OCI-LY7 (cell line): Measurements from ENCODE around the gene KLF13. TPM values are rescaled to one million over a fixed set of nuclear protein-coding genes. Genes with fewer than 3 reads are reported as not detected.
A peak's percentile ranks its signal among the peaks of the same experiment; 100 is the strongest.

Experiments used
- BruUV-seq: library from RNA; stranded (reverse); fragments of 400-500 nt; replicated peaks from 2 replicates; lab custom pipeline; 2021; lab: Mats Ljungman, UMichigan
- CTCF ChIA-PET: fragments of 300-600 bp; sonication (Branson Sonifier 250); formaldehyde crosslinking; loops from one replicate; lab custom pipeline; 2022; ENCODE audit warnings: antibody characterized with exemption; ENCODE audit not compliant: unreplicated experiment; lab: Charles Lee
- POLR2A ChIA-PET: fragments of 300-600 bp; sonication (Branson Sonifier 250); formaldehyde crosslinking; loops from one replicate; lab custom pipeline; 2022; ENCODE audit warnings: antibody characterized with exemption; lab: Charles Lee
- DNase-seq: peaks from one replicate; pipeline ENCODE4 v3.0.0-alpha.2; 2015; ENCODE audit warnings: low spot score
- H2AFZ ChIP-seq: fragments of 200-600 bp; sonication (generic), shearing (Covaris generic); 2 replicates; pipeline ENCODE4 v1.6.1; 2014; ENCODE audit warnings: mild to moderate bottlenecking, antibody characterized with exemption, low read length, moderate library complexity
- H3K27ac ChIP-seq: fragments of 200-600 bp; sonication (generic); 2 replicates; pipeline ENCODE4 v1.5.1; 2014; ENCODE audit warnings: mixed run types, low read depth, mild to moderate bottlenecking, moderate library complexity, low read length, inconsistent platforms; ENCODE audit not compliant: poor library complexity, severe bottlenecking
- H3K36me3 ChIP-seq: fragments of 200-600 bp; sonication (generic); 2 replicates; pipeline ENCODE4 v1.6.1; 2014; ENCODE audit warnings: mild to moderate bottlenecking, antibody characterized with exemption, low read length, moderate library complexity, mixed read lengths; ENCODE audit not compliant: insufficient read depth
- H3K4me1 ChIP-seq: fragments of 200-600 bp; sonication (generic); 2 replicates; pipeline ENCODE4 v1.5.1; 2014; ENCODE audit warnings: mild to moderate bottlenecking, low read length; ENCODE audit not compliant: insufficient read depth, poor library complexity, severe bottlenecking
- H3K4me2 ChIP-seq: fragments of 200-600 bp; sonication (generic); 2 replicates; pipeline ENCODE4 v1.6.1; 2014; ENCODE audit warnings: mild to moderate bottlenecking, low read length
- H3K4me3 ChIP-seq: fragments of 200-600 bp; sonication (generic); 2 replicates; pipeline ENCODE4 v1.5.1; 2014; ENCODE audit warnings: mild to moderate bottlenecking, low read depth, low read length; ENCODE audit not compliant: poor library complexity, severe bottlenecking
- H3K79me2 ChIP-seq: fragments of 200-600 bp; sonication (generic); 2 replicates; pipeline ENCODE4 v1.6.1; 2016; ENCODE audit warnings: low read depth, mild to moderate bottlenecking, low read length, moderate library complexity, mixed read lengths; ENCODE audit not compliant: insufficient read depth
- H3K9me2 ChIP-seq: fragments of 200-600 bp; sonication (generic); 2 replicates; pipeline ENCODE4 v1.6.1; 2016; ENCODE audit warnings: mild to moderate bottlenecking, low read length, mixed read lengths; ENCODE audit not compliant: insufficient read depth
- H3K9me3 ChIP-seq: fragments of 200-600 bp; sonication (generic); 2 replicates; pipeline ENCODE4 v1.6.1; 2014; ENCODE audit warnings: mild to moderate bottlenecking, mixed run types, low read length, mixed read lengths
- H4K20me1 ChIP-seq: fragments of 200-600 bp; sonication (generic); 2 replicates; pipeline ENCODE4 v1.6.1; 2014; ENCODE audit warnings: mild to moderate bottlenecking, antibody characterized with exemption, low read length, moderate library complexity, mixed read lengths; ENCODE audit not compliant: insufficient read depth
- CTCF ChIP-seq: fragments of 200-600 bp; sonication (generic); conservative IDR thresholded peaks from 2 replicates; pipeline ENCODE4 v1.5.1; 2014; ENCODE audit warnings: mild to moderate bottlenecking, antibody characterized with exemption, low read length, moderate library complexity, mixed read lengths
- EZH2phosphoT487 ChIP-seq: fragments of 200-600 bp; sonication (generic); IDR thresholded peaks from 2 replicates; pipeline ENCODE4 v1.6.1; 2018; ENCODE audit warnings: low read depth, borderline replicate concordance, mild to moderate bottlenecking, mixed run types, antibody characterized with exemption, low read length, moderate library complexity, mixed read lengths
- intact Hi-C: fragments of 100-400 bp; cut with micrococcal nuclease; formaldehyde crosslinking; loops from one replicate; pipeline ENCODE4 v1.10.0; 2022; ENCODE audit not compliant: unreplicated experiment
- total RNA-seq, 2 experiments: library from RNA; depleted of rRNA in 1 of 2; stranded (reverse); fragments of >200 nt in 1 of 2; shearing (Covaris generic) in 1 of 2; gene quantifications; 2 replicates each; pipeline ENCODE4 v1.2.3, GENCODE V29; 2014 to 2022

KLF13 gene
- total RNA-seq, 2 experiments from 2014 or later, result 63.2 to 64.6 TPM

- Histone ChIP-seq H3K79me2 (no peaks in the 10 kb centered on the region), H3K4me2 (no peak overlapping the region), H3K9me3 (no peaks in the 10 kb centered on the region), H3K4me3 (no peak overlapping the region), H3K4me1 (peaks cover 17% of the 10 kb centered on the region), H3K27ac (no peak overlapping the region), H3K36me3 (no peaks in the 10 kb centered on the region), H4K20me1 (no peaks in the 10 kb centered on the region), H2AFZ (no peak overlapping the region), H3K9me2 (no peaks in the 10 kb centered on the region)
- ChIA-PET POLR2A (interaction anchor here (0.6 to 1.2 kb wide), 5 partner anchors 45 to 608 kb away, joined by 3 to 5 read pairs (median 3); no protein-coding TSS in a partner anchor), CTCF (no interaction called here)
- no peak for DNase-seq
- TF ChIP-seq EZH2phosphoT487 (no peak), CTCF (no peak)
- BruUV-seq, result no TSS peak
- intact Hi-C loops, result no loop called here
Measured at GRCh38 chr15:31389576-31389975, 62.9 kb downstream of the KLF13 start.

- H3K4me1 ChIP-seq, result peaks cover 17% of the 10 kb centered on the region
- intact Hi-C loops, result no loop called here
- no peak for DNase-seq
- no peaks in the 10 kb centered on the region for H3K9me2 ChIP-seq
- no peak overlapping the region for H3K4me2 ChIP-seq
- H3K9me3 ChIP-seq, result no peaks in the 10 kb centered on the region
- H3K36me3 ChIP-seq, result no peaks in the 10 kb centered on the region
- no peaks in the 10 kb centered on the region for H3K79me2 ChIP-seq
- BruUV-seq, result no TSS peak
- POLR2A ChIA-PET, result interaction anchor here (0.6 to 0.7 kb wide), 3 partner anchors 49 to 608 kb away, joined by 3 to 5 read pairs (median 4); no protein-coding TSS in a partner anchor
- TF ChIP-seq CTCF (peak; percentile 39; the same call in 1 of the 2 replicates), EZH2phosphoT487 (no peak)
- no peak overlapping the region for H3K27ac ChIP-seq
- CTCF ChIA-PET, result no interaction called here
- no peak overlapping the region for H3K4me3 ChIP-seq
- no peak overlapping the region for H2AFZ ChIP-seq
- H4K20me1 ChIP-seq, result no peaks in the 10 kb centered on the region
Measured at GRCh38 chr15:31390029-31390428, 63.4 kb downstream of the KLF13 start.

- H3K4me1 ChIP-seq, result peaks cover 17% of the 10 kb centered on the region
- POLR2A ChIA-PET, result no interaction called here
Measured at GRCh38 chr15:31390777-31391486, 64.3 kb downstream of the KLF13 start.

More at GRCh38 chr15:31390777-31391486, 64.3 kb downstream of the KLF13 start:
- Histone ChIP-seq H3K4me2 (no peak overlapping the region), H3K4me3 (no peak overlapping the region), H3K79me2 (no peaks in the 10 kb centered on the region), H3K9me2 (no peaks in the 10 kb centered on the region), H4K20me1 (no peaks in the 10 kb centered on the region), H3K27ac (no peak overlapping the region), H3K9me3 (no peaks in the 10 kb centered on the region), H2AFZ (no peak overlapping the region), H3K36me3 (no peaks in the 10 kb centered on the region)
- intact Hi-C loops, result no loop called here
- no TSS peak for BruUV-seq
- TF ChIP-seq EZH2phosphoT487 (no peak), CTCF (no peak)
- CTCF ChIA-PET, result no interaction called here
- DNase-seq, result no peak
